Bronchial epithelial cell (primary cell): ENCODE data around the gene PRTN3. TPM values are rescaled to one million over a fixed set of nuclear protein-coding genes. Genes with fewer than 3 reads are reported as not detected.

Experiments used
- DNase-seq: peaks from one replicate; pipeline ENCODE4 v3.0.0-alpha.2; 2010; ENCODE audit warnings: low read depth
- FAIRE-seq: peaks from 2 replicates; lab custom pipeline; 2011; peaks lifted over from hg19 to GRCh38; lab: Jason Lieb, UNC
- H3K27me3 ChIP-seq: 2 replicates; pipeline ENCODE4 v1.5.1; 2011; ENCODE audit warnings: low read length; ENCODE audit not compliant: control insufficient read depth, insufficient read depth
- H3K36me3 ChIP-seq: 2 replicates; pipeline ENCODE4 v1.5.1; 2011; ENCODE audit warnings: low read length; ENCODE audit not compliant: control insufficient read depth, insufficient read depth
- H3K4me3 ChIP-seq: 2 replicates; pipeline ENCODE4 v1.5.1; 2011; ENCODE audit warnings: mild to moderate bottlenecking, low read depth, low read length, control low read depth
- CTCF ChIP-seq: IDR thresholded peaks from 2 replicates; pipeline ENCODE4 v1.5.1; 2011; ENCODE audit warnings: mild to moderate bottlenecking, moderate library complexity, low read length, control low read depth, inconsistent platforms; ENCODE audit not compliant: insufficient read depth, severe bottlenecking
- total RNA-seq: library from RNA; depleted of rRNA; stranded (reverse); fragments of >200 nt; gene quantifications from 2 replicates; pipeline ENCODE4 v1.2.1, GENCODE V29; 2014

Gene PRTN3
- total RNA-seq, 1 donor from 2014 or later: not detected

- H3K27me3 ChIP-seq: no peaks in the 10 kb centered on the region
- no peak overlapping the region for H3K4me3 ChIP-seq
- TF ChIP-seq CTCF: no peak
- FAIRE-seq: no peak
- DNase-seq: no peak
- peaks cover 42% of the 10 kb centered on the region for H3K36me3 ChIP-seq
These were observed 44.9 kb downstream of the PRTN3 start for GRCh38 chr19:885536-886224.

- no peak for DNase-seq
- no peak for TF ChIP-seq CTCF
- no peaks in the 10 kb centered on the region for H3K27me3 ChIP-seq
- no peak for FAIRE-seq
- no peak overlapping the region for H3K4me3 ChIP-seq
- peaks cover 34% of the 10 kb centered on the region for H3K36me3 ChIP-seq
These were observed 46.3 kb downstream of the PRTN3 start for GRCh38 chr19:887072-887471.

- H3K4me3 ChIP-seq: no peak overlapping the region
- TF ChIP-seq CTCF: no peak
- DNase-seq: no peak
- FAIRE-seq: no peak
- peaks cover 28% of the 10 kb centered on the region for H3K36me3 ChIP-seq
- H3K27me3 ChIP-seq: no peaks in the 10 kb centered on the region
These were observed 46.8 kb downstream of the PRTN3 start for GRCh38 chr19:887599-887998.

GRCh38 chr19:888581-889385, 48.0 kb downstream of the PRTN3 start:
- Histone ChIP-seq H3K4me3 (no peak overlapping the region), H3K36me3 (peaks cover 22% of the 10 kb centered on the region), H3K27me3 (no peaks in the 10 kb centered on the region)
- FAIRE-seq (no peak), DNase-seq (no peak)
- TF ChIP-seq CTCF: no peak

- Histone ChIP-seq H3K36me3 (peaks cover 20% of the 10 kb centered on the region), H3K27me3 (no peaks in the 10 kb centered on the region), H3K4me3 (no peak overlapping the region)
- TF ChIP-seq CTCF: no peak
- DNase-seq: no peak
- FAIRE-seq: no peak
These were observed 49.0 kb downstream of the PRTN3 start for GRCh38 chr19:889662-890295.
